Measurements from ENCODE around the gene NUDT7.

NUDT7 gene

DNA sequence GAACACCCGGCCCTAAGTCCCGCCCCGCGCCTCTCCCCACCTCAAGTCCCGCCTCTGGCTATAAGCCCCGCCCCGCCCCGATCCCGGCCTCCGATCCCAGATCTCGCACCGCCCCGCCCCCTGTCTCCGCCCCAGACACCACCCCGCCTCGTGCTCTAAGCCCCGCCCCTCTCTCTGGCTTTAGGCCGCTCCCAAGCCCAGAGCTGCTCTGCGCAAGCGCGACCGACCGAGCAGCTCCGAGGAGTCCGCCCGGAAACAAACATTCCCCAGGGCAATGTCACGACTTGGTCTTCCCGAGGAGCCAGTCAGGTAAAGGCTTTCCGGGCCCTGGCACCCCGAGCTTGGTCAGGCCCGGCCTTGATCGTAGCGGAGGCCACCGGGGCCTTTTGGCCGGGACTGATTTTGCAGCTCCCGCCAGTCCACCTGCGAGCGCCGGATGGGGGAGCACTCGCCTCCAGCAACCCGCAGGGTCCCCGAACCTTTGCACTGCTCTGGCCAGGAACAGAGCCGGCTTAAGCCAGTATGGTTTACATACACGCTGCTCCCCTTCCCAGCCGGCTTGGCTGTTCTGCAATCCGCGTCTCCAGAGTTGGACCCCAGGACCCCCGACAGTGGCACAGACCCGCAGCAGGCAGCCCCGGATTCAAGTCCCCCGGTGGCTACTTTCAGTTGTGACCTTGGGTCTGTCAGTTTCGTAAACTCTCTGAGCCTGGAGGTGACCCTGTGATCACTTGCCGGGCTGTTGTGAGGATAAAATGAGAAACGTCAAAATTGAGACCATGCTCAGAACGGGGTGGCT lies at the start of gene NUDT7:
Gene NUDT7 (plus strand): TSS at position 206 of the 799 bp plus-strand sequence. CDS start 69 bp downstream, at position 275.
- POLR2A ChIA-PET (ENCODE audit: low non-redundant PET) = interaction anchor here (0.6 kb wide), 1 partner anchor 258 kb away, joined by 4 read pairs; no protein-coding TSS in a partner anchor
- peak; percentile 98 for DNase-seq (ENCODE audit: low spot score)
- peak within 1 kb of the TSS; percentile 73 for H3K27ac ChIP-seq
- CTCF ChIA-PET = no interaction called here
- TF ChIP-seq, protein P1, sequence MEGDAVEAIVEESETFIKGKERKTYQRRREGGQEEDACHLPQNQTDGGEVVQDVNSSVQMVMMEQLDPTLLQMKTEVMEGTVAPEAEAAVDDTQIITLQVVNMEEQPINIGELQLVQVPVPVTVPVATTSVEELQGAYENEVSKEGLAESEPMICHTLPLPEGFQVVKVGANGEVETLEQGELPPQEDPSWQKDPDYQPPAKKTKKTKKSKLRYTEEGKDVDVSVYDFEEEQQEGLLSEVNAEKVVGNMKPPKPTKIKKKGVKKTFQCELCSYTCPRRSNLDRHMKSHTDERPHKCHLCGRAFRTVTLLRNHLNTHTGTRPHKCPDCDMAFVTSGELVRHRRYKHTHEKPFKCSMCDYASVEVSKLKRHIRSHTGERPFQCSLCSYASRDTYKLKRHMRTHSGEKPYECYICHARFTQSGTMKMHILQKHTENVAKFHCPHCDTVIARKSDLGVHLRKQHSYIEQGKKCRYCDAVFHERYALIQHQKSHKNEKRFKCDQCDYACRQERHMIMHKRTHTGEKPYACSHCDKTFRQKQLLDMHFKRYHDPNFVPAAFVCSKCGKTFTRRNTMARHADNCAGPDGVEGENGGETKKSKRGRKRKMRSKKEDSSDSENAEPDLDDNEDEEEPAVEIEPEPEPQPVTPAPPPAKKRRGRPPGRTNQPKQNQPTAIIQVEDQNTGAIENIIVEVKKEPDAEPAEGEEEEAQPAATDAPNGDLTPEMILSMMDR (conservative IDR thresholded peaks at IDR 0.05; ENCODE audit: low read depth) = peak; percentile 28

DNA sequence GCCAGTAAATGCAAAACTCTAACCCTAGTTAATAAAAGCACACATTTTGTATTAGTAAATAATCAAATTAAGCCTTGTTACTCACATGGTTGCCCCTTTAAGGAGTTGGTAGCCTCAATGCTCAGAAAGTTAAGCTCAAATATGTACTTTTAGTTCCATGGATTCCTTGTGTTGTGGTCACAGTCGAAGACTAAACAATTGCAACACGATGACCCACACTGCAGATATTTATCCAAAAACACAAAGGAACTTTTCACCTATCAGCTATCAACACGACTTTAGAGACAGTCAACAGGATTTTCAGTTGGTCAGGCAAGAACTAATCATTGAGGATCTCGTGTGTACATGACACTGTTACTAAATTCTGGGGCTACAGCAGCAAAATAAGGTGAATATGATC lies 47.4 kb upstream of the NUDT7 start:
- ChIA-PET POLR2A (ENCODE audit: low non-redundant PET) (no interaction called here), CTCF (interaction anchor here (0.6 to 3.2 kb wide), 4 partner anchors 295 to 329 kb away, joined by 3 to 16 read pairs (median 4); no protein-coding TSS in a partner anchor)
- no peak for DNase-seq (ENCODE audit: low spot score)
- H3K27ac ChIP-seq = no peak overlapping the region
- TF ChIP-seq, protein P1 (conservative IDR thresholded peaks at IDR 0.05; ENCODE audit: low read depth) = no peak

DNA sequence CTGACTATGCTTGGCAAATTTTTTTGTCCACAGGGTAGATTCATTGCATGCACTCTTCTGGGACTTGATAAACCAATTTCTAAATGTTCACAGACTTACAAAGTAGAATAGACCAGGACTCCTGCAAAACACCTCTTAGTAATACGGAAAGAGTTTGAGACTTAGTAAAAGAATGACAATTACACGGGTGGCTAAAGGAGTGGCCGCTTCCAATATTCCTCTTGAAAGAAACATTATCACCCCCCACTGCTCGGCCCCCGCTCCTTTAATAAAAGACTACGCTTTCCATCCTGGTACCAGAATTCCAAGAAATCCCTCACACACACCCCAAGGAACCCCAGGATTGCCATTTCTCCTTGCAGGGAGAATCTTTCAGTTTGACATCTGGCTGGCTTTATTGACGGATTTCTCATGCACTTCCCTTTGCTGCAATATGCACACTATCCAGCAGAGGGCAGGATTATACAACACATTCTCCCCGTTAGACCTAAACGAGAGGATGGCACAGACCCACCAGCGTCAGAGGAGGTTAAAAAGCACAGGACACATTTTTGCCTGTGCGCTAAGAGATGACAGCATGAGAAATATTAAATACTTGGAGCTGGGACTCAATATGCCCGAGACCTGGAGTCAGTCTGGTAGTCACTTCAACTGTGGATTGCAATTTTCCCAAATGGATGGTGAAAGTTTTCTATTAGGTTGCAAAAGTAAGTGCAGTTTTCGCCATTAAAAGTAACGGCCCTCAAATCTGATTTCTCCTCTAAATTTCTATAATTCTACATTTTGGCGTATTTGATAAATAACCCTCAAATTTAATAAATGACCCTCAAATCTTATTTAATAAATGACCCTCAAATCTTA lies 46.6 kb upstream of the NUDT7 start:
- CTCF ChIA-PET = interaction anchor here (0.6 to 3.2 kb wide), 2 partner anchors 295 to 328 kb away, joined by 3 to 16 read pairs; no protein-coding TSS in a partner anchor
- peak; percentile 64 for DNase-seq (ENCODE audit: low spot score)
- POLR2A ChIA-PET (ENCODE audit: low non-redundant PET) = no interaction called here
- no peak overlapping the region for H3K27ac ChIP-seq
- TF ChIP-seq, protein P1 (conservative IDR thresholded peaks at IDR 0.05; ENCODE audit: low read depth) = peak; percentile 84

DNA sequence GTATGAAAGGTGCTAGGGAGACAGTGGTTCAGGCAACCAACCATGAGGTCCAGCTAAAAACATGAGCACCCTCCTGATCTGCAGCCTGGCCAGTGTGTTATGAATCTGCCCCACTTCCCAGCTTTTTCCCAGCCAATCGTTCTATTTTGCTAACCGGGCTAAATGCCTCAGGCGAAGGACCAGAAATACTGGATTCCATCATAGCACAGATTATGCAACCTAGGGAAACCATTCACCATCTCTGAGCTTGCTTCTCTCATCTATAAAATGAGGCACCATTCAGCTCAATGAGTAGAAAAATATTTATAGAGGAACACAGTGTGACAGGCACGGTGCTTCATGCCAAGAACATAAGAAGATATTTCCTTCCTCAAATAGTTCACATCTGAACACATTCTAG lies 45.2 kb upstream of the NUDT7 start:
- TF ChIP-seq, protein P1 (conservative IDR thresholded peaks at IDR 0.05; ENCODE audit: low read depth) = no peak
- CTCF ChIA-PET = interaction anchor here (1.0 to 3.2 kb wide), 2 partner anchors 296 to 327 kb away, joined by 5 to 16 read pairs; no protein-coding TSS in a partner anchor
- POLR2A ChIA-PET (ENCODE audit: low non-redundant PET) = no interaction called here
- peak; percentile 13 for DNase-seq (ENCODE audit: low spot score)
- no peak overlapping the region for H3K27ac ChIP-seq

DNA sequence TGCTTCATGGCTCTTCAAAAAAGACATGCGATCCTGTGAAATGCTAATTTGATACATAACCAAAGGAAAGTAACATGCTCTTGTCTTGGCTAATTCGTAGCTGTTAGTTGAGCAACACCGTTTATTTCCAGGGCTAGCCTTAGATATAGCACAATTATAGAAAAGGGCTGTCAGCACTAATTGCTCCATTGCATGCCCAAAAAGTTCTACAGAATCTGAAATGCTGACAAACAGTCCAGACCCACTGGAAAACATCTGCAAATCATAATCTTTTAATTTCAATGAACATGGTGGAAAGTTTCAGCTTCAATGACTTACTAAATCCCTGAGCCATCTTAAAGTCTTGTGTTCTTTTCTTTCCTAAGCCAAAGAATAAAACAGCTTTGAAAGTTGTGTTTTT lies 42.9 kb upstream of the NUDT7 start:
- H3K27ac ChIP-seq = no peak overlapping the region
- no peak for DNase-seq (ENCODE audit: low spot score)
- TF ChIP-seq, protein P1 (conservative IDR thresholded peaks at IDR 0.05; ENCODE audit: low read depth) = no peak
- ChIA-PET POLR2A (ENCODE audit: low non-redundant PET) (no interaction called here), CTCF (interaction anchor here (1.0 kb wide), 1 partner anchor 272 kb away, joined by 6 read pairs; no protein-coding TSS in a partner anchor)

DNA sequence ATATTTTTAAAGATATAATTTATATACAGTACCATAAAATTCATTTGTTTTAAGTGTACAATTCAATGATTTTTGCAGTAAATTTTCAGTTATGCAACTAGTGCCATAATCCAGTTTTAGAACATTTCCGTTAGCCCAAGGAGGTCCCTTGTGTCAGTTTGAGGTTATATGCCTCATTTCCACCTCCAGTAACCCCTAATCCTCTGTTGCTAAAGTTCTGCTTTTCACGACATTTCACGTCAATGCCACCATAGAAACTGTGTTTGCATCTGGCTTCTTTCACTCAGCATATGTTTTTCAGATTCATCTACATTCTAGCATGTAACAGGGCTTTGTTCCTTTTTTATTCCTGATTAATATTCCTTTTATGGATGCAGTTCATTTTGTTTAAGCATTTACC lies 42.4 kb upstream of the NUDT7 start:
- TF ChIP-seq, protein P1 (conservative IDR thresholded peaks at IDR 0.05; ENCODE audit: low read depth) = no peak
- no peak for DNase-seq (ENCODE audit: low spot score)
- no peak overlapping the region for H3K27ac ChIP-seq
- CTCF ChIA-PET = interaction anchor here (0.6 to 1.0 kb wide), 2 partner anchors 272 to 420 kb away, joined by 3 to 6 read pairs; partner anchors contain the start of gene WWOX
- POLR2A ChIA-PET (ENCODE audit: low non-redundant PET) = no interaction called here

Data from RWPE1 (cell line).